IMR-90 (cell line): Measurements from ENCODE around the gene LRCH4. TPM values are rescaled to one million over a fixed set of nuclear protein-coding genes. Genes with fewer than 3 reads are reported as not detected.

Experiments used
- ATAC-seq: fragments of 200-7000 bp; cut with Tn5 transposase; 2 replicates; pipeline ENCODE4 v1.9.1; 2020; ENCODE audit warnings: low read depth, mild to moderate bottlenecking, moderate library complexity
- BruUV-seq: library from RNA; stranded (reverse); fragments of 400-500 nt; replicated peaks from 2 replicates; lab custom pipeline; 2021; lab: Mats Ljungman, UMichigan
- CTCF ChIA-PET: fragments of 300-600 bp; formaldehyde crosslinking; extraction: SDS; loops from one replicate; lab custom pipeline; 2021; ENCODE audit warnings: antibody characterized with exemption; lab: Yijun Ruan, JAX
- POLR2A ChIA-PET: fragments of 300-600 bp; sonication (Branson Sonifier 250); formaldehyde crosslinking; loops from one replicate; lab custom pipeline; 2022; ENCODE audit warnings: antibody characterized with exemption; ENCODE audit not compliant: unreplicated experiment; lab: Charles Lee
- DNase-seq: peaks from one replicate; pipeline ENCODE4 v3.0.0; 2013
- H2AFZ ChIP-seq: replicated peaks from 2 replicates; pipeline ENCODE3; 2013; ENCODE audit warnings: low read length, mild to moderate bottlenecking; ENCODE audit not compliant: poor library complexity
- H2AK5ac ChIP-seq: 2 replicates; pipeline ENCODE4 v1.6.1; 2013; ENCODE audit warnings: low read depth, low read length, inconsistent platforms
- H2AK9ac ChIP-seq: replicated peaks from 2 replicates; pipeline ENCODE3; 2013; ENCODE audit warnings: mild to moderate bottlenecking, low read depth, low read length, moderate library complexity; ENCODE audit not compliant: poor library complexity
- H2BK120ac ChIP-seq: 2 replicates; pipeline ENCODE4 v1.6.1; 2013; ENCODE audit warnings: low read depth, low read length, inconsistent platforms
- H2BK15ac ChIP-seq: 3 replicates; pipeline ENCODE4 v1.6.1; 2013; ENCODE audit warnings: low read depth, low read length, inconsistent platforms
- H2BK20ac ChIP-seq: 2 replicates; pipeline ENCODE4 v1.6.1; 2013; ENCODE audit warnings: low read depth, mild to moderate bottlenecking, inconsistent platforms, low read length, moderate library complexity
- H2BK5ac ChIP-seq: 2 replicates; pipeline ENCODE4 v1.6.1; 2013; ENCODE audit warnings: mild to moderate bottlenecking, low read depth, low read length, inconsistent platforms; ENCODE audit not compliant: poor library complexity, severe bottlenecking
- H3K14ac ChIP-seq: replicated peaks from 2 replicates; pipeline ENCODE4 v1.6.1; 2013; ENCODE audit warnings: low read depth, low read length, inconsistent platforms
- H3K18ac ChIP-seq: 2 replicates; pipeline ENCODE4 v1.6.1; 2013; ENCODE audit warnings: low read depth, low read length, control low read depth
- H3K23ac ChIP-seq: 2 replicates; pipeline ENCODE4 v1.6.1; 2013; ENCODE audit warnings: low read depth, low read length, inconsistent platforms
- H3K27ac ChIP-seq: 2 replicates; pipeline ENCODE4 v1.5.1; 2013; ENCODE audit warnings: mild to moderate bottlenecking, control low read depth, low read length; ENCODE audit not compliant: insufficient read depth
- H3K27me3 ChIP-seq: 2 replicates; pipeline ENCODE4 v1.6.1; 2013; ENCODE audit warnings: low read length; ENCODE audit not compliant: control insufficient read depth, insufficient read depth
- H3K36me3 ChIP-seq: 2 replicates; pipeline ENCODE4 v1.6.1; 2013; ENCODE audit warnings: low read length, mixed read lengths; ENCODE audit not compliant: control insufficient read depth, insufficient read depth
- H3K4ac ChIP-seq: 2 replicates; pipeline ENCODE4 v1.6.1; 2013; ENCODE audit warnings: low read depth, low read length, inconsistent platforms
- H3K4me1 ChIP-seq: 2 replicates; pipeline ENCODE4 v1.6.1; 2013; ENCODE audit warnings: low read length, mixed read lengths; ENCODE audit not compliant: control insufficient read depth, insufficient read depth
- H3K4me2 ChIP-seq: 2 replicates; pipeline ENCODE4 v1.6.1; 2013; ENCODE audit warnings: low read depth, mild to moderate bottlenecking, control low read depth, low read length, moderate library complexity
- H3K4me3 ChIP-seq: 2 replicates; pipeline ENCODE4 v1.5.1; 2013; ENCODE audit warnings: low read depth, mild to moderate bottlenecking, control low read depth, low read length, moderate library complexity; ENCODE audit not compliant: insufficient read depth
- H3K56ac ChIP-seq: 2 replicates; pipeline ENCODE4 v1.6.1; 2013; ENCODE audit warnings: low read length, inconsistent platforms; ENCODE audit not compliant: insufficient read depth; ENCODE audit errors: extremely low read depth
- H3K79me1 ChIP-seq, 2 experiments: 2 replicates each; pipeline ENCODE4 v1.6.1; 2013; ENCODE audit warnings: low read length in 2 of 2, inconsistent platforms in 1 of 2, low read depth in 1 of 2
- H3K9ac ChIP-seq: 2 replicates; pipeline ENCODE4 v1.6.1; 2013; ENCODE audit warnings: low read depth, low read length, control low read depth
- H3K9me1 ChIP-seq: 2 replicates; pipeline ENCODE4 v1.6.1; 2013; ENCODE audit warnings: low read length, inconsistent platforms; ENCODE audit not compliant: insufficient read depth
- H3K9me3 ChIP-seq: 2 replicates; pipeline ENCODE4 v1.6.1; 2013; ENCODE audit warnings: low read length; ENCODE audit not compliant: control insufficient read depth, insufficient read depth
- H4K20me1 ChIP-seq: 2 replicates; pipeline ENCODE4 v1.6.1; 2013; ENCODE audit warnings: low read length, inconsistent platforms; ENCODE audit not compliant: insufficient read depth
- H4K5ac ChIP-seq: 2 replicates; pipeline ENCODE4 v1.6.1; 2013; ENCODE audit warnings: mild to moderate bottlenecking, low read depth, low read length, control low read depth
- H4K8ac ChIP-seq, 2 experiments: 2 replicates each; pipeline ENCODE4 v1.6.1; 2013; ENCODE audit warnings: low read depth in 2 of 2, low read length in 2 of 2, control low read depth in 1 of 2, inconsistent platforms in 1 of 2
- H4K91ac ChIP-seq: 2 replicates; pipeline ENCODE4 v1.6.1; 2013; ENCODE audit warnings: low read depth, low read length, inconsistent platforms; ENCODE audit not compliant: insufficient read depth
- BHLHE40 ChIP-seq: fragments of 150-350 bp; IDR thresholded peaks from 2 replicates; pipeline ENCODE4 v1.6.1; 2016; ENCODE audit warnings: mild to moderate bottlenecking, low read depth, low read length
- CEBPB ChIP-seq: IDR thresholded peaks from 2 replicates; pipeline ENCODE4 v1.6.1; 2012; ENCODE audit warnings: low read depth, low read length, improper control_type of control experiment
- CHD1 ChIP-seq: IDR thresholded peaks from 2 replicates; pipeline ENCODE4 v1.6.1; 2012; ENCODE audit warnings: low read depth, low read length, improper control_type of control experiment
- MAZ ChIP-seq: IDR thresholded peaks from 2 replicates; pipeline ENCODE4 v1.6.1; 2012; ENCODE audit warnings: low read depth, mild to moderate bottlenecking, low read length, improper control_type of control experiment, moderate library complexity, borderline replicate concordance
- NFE2L2 ChIP-seq: fragments of 150-350 bp; IDR thresholded peaks from 2 replicates; pipeline ENCODE4 v1.6.1; 2016; ENCODE audit warnings: low read depth, mild to moderate bottlenecking, low read length
- POLR2A ChIP-seq: IDR thresholded peaks from 2 replicates; pipeline ENCODE4 v1.6.1; 2012; ENCODE audit warnings: mild to moderate bottlenecking, low read depth, low read length
- RAD21 ChIP-seq: IDR thresholded peaks from 2 replicates; pipeline ENCODE4 v1.6.1; 2012; ENCODE audit warnings: low read length, improper control_type of control experiment
- SMC3 ChIP-seq: fragments of 150-350 bp; IDR thresholded peaks from 2 replicates; pipeline ENCODE4 v1.6.1; 2016; ENCODE audit warnings: low read depth, mild to moderate bottlenecking, antibody characterized with exemption, low read length, moderate library complexity
- WGBS, 2 experiments: methylation state at CpG; one replicate each; pipeline versions ENCODE4 v1.1.5 to v1.1.7; 2013; ENCODE audit warnings: missing lambda C conversion rate in 2 of 2; ENCODE audit not compliant: insufficient read length in 1 of 2; ENCODE audit errors: extremely low coverage in 2 of 2; 5-methylcytosine and 5-hydroxymethylcytosine counted together
- dilution Hi-C: fragments of 300-500 bp; cut with HindIII; formaldehyde crosslinking; loops from one replicate; pipeline ENCODE4 v1.14.3; 2018; ENCODE audit warnings: low sequenced_read_pairs; ENCODE audit not compliant: unreplicated experiment
- in situ Hi-C: fragments of 300-500 bp; cut with MboI; formaldehyde crosslinking; loops from 3 replicates; pipeline ENCODE4 v1.14.3; 2019; ENCODE audit warnings: low sequenced_read_pairs, inconsistent platforms, mixed read lengths
- intact Hi-C: fragments of 100-400 bp; cut with micrococcal nuclease; formaldehyde crosslinking; loops from 2 replicates; pipeline ENCODE4 v1.10.0; 2022
- polyA plus RNA-seq, 3 experiments: library from polyadenylated mRNA; depleted of rRNA; stranded (reverse); fragments of >200 nt; gene quantifications; 2 replicates each; pipeline ENCODE4 v1.2.3, GENCODE V29; 2012; ENCODE audit warnings: low replicate concordance in 1 of 3
- total RNA-seq: library from RNA; depleted of rRNA; stranded (reverse); fragments of >200 nt; gene quantifications from 2 replicates; pipeline ENCODE4 v1.2.3, GENCODE V29; 2012
- TF ChIP-seq, protein P1 (sequence below): conservative IDR thresholded peaks from 2 replicates; pipeline ENCODE4 v1.5.1; 2012; ENCODE audit warnings: mild to moderate bottlenecking, low read depth, low read length, improper control_type of control experiment
- TF ChIP-seq, protein P2 (sequence below): fragments of 150-350 bp; IDR thresholded peaks from 2 replicates; pipeline ENCODE4 v1.6.1; 2017; ENCODE audit warnings: mild to moderate bottlenecking, antibody characterized with exemption, low read length, low read depth

LRCH4 gene
- total and polyA plus RNA-seq, 2 of the 4 experiments (the other 2 are of a cell fraction): 5.0 to 41.3 TPM

DNA sequence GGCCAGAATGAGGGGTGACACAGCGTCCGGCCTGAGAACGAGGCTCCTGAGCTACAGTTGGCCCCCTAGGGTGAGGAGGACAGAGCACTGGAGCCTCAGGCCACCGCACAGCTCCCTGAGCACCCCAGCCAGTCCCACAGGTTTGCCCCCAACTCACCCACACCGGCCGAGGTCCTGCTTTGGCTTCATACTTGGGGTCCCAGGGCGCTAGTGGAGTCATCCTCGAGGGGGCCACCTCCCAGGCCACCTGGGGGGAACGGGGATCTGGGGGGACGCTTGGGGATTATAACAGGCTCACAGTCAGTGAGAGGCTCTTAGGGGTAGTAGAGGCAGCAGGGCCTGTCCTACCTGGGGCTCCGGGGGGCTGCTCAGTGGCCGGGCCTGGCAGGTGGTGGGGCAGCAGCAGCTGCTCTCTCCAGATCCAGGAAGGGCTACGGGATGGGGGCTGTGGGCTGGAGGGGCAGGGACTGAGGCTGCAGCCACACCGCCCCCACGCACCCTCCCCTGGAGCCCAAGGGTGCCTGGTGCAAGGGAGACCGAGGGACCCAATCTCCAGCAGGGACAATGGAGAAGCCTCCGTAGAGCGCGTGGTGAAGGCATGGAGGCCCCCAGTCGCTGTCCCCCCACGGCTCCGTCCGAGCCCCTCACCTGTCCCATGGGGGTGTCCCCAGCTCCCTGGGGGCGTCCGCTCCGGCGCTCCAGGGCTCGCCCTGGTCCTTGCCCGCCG is 12.8 kb downstream of the LRCH4 start (continued):
- no peak for TF ChIP-seq CEBPB

DNA sequence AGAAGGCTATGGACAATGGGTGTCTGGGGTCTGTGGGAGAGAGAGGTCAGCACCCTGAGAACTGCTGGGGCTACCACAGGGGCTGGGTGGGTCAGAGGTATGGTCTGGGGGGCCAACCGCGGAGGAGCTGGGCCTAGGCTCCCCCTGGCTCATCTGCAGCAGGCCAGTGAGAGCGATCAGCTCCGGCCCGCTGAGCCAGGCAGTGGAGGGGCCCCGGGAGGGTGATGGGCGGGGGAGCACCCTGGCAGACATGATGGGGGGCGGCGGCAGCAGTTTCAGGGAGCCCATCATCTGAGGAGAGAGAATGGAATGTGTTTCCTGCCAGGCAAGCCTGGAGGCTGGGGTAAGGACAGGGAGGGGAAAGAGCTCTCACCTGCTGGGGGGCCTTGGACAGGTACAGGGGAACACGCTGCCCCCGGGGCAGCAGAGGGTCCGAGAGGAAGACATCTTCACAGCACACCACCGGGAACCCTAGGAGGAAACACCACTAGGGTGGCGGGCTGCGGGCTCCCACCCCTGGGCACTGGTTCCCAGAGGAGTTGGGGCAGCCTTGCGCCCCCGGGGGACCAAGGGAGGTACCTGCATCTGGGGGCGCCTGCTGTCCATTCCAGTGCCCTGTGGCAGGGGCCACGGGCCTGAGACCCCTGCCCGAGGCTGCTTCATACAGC is 13.5 kb downstream of the LRCH4 start:
- Histone ChIP-seq H3K9me3 (no peaks in the 10 kb centered on the region), H3K9me1 (peaks cover 4% of the 10 kb centered on the region; the same call in 1 of the 2 replicates), H3K4me1 (peaks cover 2% of the 10 kb centered on the region; the same call in 1 of the 2 replicates), H2BK15ac (no peak overlapping the region), H2AK5ac (no peak overlapping the region), H3K23ac (no peak overlapping the region), H4K8ac (no peak overlapping the region), H3K79me1 (peaks cover 0 to 3% of the 10 kb centered on the region in 2 experiments; a peak in 1 of 4 replicates), H3K4ac (no peak overlapping the region), H3K14ac (no peak overlapping the region), H3K36me3 (peaks cover 29% of the 10 kb centered on the region), H2BK120ac (no peak overlapping the region), H3K18ac (no peak overlapping the region), H3K9ac (no peak overlapping the region), H4K5ac (no peak overlapping the region), H3K27ac (no peak overlapping the region), H2BK20ac (no peak overlapping the region), H4K20me1 (no peaks in the 10 kb centered on the region), H3K56ac (no peak overlapping the region), H2AFZ (no peak overlapping the region), H3K4me3 (no peak overlapping the region), H3K4me2 (no peak overlapping the region), H2AK9ac (no peak overlapping the region), H4K91ac (no peak overlapping the region), H3K27me3 (peaks cover 3% of the 10 kb centered on the region; the same call in 1 of the 2 replicates), H2BK5ac (no peak overlapping the region)
- TF ChIP-seq, protein P1, sequence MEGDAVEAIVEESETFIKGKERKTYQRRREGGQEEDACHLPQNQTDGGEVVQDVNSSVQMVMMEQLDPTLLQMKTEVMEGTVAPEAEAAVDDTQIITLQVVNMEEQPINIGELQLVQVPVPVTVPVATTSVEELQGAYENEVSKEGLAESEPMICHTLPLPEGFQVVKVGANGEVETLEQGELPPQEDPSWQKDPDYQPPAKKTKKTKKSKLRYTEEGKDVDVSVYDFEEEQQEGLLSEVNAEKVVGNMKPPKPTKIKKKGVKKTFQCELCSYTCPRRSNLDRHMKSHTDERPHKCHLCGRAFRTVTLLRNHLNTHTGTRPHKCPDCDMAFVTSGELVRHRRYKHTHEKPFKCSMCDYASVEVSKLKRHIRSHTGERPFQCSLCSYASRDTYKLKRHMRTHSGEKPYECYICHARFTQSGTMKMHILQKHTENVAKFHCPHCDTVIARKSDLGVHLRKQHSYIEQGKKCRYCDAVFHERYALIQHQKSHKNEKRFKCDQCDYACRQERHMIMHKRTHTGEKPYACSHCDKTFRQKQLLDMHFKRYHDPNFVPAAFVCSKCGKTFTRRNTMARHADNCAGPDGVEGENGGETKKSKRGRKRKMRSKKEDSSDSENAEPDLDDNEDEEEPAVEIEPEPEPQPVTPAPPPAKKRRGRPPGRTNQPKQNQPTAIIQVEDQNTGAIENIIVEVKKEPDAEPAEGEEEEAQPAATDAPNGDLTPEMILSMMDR: no peak
- TF ChIP-seq CHD1 (no peak), MAZ (no peak), RAD21 (no peak), BHLHE40 (no peak), NFE2L2 (no peak), SMC3 (no peak), POLR2A (no peak)
- TF ChIP-seq, protein P2, sequence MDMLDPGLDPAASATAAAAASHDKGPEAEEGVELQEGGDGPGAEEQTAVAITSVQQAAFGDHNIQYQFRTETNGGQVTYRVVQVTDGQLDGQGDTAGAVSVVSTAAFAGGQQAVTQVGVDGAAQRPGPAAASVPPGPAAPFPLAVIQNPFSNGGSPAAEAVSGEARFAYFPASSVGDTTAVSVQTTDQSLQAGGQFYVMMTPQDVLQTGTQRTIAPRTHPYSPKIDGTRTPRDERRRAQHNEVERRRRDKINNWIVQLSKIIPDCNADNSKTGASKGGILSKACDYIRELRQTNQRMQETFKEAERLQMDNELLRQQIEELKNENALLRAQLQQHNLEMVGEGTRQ: no peak
- ChIA-PET CTCF (no interaction called here), POLR2A (no interaction called here)
- no peak for DNase-seq
- BruUV-seq: no TSS peak
- in situ Hi-C loops (no loop called here), intact Hi-C loops (no loop called here), dilution Hi-C loops (no loop called here)
- no peak for ATAC-seq
- WGBS, 2 experiments: 89% methylated on average over 4 of the region's 20 CpGs; no CpG with 5 or more reads in 1 of the 2 experiments
